NCI-H2196 (cell line): ENCODE measurements around the gene FGGY.
"Not testable (repeated sequence)": the region's sequence is repeated elsewhere in the genome, so short reads cannot be mapped to it uniquely, and the experiment has no call there.

ENCODE experiments used
- DNase-seq: peaks from one replicate; lab custom pipeline; 2025; ENCODE audit not compliant: unreplicated experiment; lab: John Stamatoyannopoulos, UW

FGGY gene

DNA sequence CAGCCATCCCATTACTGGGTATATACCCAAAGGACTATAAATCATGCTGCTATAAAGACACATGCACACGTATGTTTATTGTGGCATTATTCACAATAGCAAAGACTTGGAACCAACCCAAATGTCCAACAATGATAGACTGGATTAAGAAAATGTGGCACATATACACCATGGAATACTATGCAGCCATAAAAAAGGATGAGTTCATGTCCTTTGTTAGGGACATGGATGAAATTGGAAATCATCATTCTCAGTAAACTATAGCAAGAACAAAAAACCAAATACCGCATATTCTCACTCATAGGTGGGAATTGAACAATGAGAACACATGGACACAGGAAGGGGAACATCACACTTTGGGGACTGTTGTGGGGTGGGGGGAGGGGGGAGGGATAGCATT, 241.6 kb downstream of the FGGY start:
- DNase-seq, result not testable (repeated sequence)

DNA sequence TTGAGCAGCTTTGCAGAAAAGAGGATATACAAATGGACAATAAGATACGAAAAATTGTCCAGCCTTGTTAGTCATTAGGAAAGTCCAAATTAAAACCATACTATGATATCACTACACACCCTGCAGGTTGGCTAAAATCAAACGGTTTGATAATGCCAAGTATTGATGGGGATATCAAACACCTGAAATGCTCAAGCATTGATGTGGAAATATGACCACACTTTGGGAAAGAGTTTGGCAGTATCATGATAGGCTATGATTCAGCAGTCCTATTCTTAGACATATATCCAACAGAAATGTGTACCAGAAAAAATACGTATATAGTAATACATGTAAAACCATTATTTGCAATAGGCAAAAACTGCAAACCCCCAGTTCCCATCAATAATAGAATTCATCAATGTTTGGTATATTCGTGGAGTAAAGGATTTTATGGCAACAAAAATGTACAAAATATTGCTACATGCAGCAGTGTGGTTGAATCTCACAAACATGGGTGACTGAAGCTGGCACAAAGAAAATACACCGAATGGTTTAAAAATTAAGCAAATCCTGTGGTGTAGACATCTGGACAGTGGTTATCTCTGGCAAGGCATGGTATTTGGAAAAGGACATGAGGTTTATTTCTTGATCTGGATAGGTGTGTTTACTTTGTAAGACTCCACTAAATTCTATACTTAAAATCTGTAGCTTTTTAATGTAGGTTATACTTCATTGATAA, 243.2 kb downstream of the FGGY start:
- no peak for DNase-seq

DNA sequence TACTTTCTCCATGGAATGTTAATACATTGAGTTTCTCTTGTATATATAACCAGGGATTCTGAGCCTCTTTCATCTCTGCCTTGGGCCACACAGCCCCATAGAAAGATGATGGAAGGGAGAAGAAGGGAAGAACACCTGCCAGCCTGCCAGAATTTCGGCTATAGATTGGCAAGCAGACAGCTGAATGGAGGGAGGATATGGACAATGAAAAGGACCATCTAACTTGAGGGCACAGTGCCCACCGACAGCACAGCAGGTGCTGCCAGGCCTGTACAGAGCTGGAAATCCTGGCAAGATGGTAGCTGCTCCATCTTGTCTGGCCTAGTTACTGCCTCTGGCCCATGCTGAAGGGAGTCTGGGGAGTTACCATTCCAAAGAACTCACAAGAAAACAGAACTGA, 244.3 kb downstream of the FGGY start:
- DNase-seq, result no peak

DNA sequence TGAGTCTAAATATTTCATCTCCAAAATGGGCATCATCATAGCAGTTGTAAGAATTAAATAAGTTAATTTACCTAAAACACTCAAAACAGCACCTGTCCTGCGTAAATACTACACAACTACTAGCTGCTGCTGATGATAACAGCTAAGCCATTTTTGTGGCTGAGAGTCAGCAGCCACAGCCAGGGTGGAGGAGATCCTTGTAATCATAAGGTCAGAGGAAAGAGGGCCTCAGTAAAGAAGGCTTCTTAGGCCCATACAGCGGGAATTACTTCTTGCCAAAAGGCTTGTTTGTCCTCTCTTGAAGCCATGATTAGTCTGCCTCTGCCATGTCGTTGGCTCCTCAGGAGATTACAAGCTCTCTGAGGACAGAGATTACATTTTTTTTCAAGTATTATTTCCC, 245.0 kb downstream of the FGGY start:
- DNase-seq, result no peak

DNA sequence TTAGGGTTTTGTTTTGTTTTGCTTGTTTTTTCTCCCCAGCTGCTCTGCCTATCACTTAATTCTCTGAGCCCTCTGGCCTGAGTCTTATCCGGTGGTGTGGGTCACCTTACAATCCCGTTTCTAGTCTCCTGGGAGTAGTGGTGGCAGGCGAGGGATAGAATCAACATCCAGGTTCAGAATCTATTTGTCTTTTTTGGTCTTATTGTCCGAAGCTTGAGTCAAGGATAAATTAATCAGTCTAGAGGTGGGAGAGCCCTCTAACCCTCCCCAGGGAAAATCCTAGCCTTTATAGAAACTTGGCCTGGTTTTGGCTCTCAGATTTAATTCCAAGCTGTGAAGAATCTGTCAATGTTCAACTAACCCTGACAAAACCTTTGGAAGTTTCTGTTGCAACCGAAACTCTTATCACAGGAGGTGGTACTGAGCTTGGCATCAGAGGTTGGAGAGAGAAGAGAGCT, 246.3 kb downstream of the FGGY start:
- no peak for DNase-seq

DNA sequence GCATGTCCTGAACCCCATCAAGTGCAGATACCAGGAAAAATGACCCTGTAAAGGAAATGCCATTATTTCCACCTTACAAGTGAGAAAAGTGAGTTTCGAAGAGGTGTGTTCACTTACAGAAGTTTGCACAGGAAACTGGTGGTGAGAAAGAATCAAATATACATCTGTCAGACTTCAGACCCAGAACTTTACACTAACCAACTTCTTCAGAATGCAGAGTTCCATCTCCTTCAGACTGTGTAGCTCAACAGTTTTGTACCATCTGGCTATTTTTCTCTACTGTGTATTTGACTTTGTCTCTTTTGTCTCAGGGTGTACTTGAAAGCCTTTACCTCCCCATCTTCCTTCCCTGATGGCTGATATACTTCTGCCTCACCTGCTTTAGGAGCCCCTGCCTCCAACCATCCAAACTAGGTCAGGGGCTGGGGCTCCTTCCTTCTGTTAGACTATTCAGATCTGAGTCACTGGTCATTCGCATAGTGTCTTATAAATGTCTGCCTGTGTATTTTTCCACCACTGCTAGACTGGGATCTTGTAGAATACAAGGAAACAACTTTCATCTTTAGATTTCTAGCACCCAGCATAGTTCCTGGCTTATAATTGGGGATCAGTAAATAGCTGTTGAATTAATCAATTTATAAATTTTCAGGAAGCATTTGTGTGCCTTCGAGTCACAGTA, 247.9 kb downstream of the FGGY start:
- DNase-seq, result no peak

DNA sequence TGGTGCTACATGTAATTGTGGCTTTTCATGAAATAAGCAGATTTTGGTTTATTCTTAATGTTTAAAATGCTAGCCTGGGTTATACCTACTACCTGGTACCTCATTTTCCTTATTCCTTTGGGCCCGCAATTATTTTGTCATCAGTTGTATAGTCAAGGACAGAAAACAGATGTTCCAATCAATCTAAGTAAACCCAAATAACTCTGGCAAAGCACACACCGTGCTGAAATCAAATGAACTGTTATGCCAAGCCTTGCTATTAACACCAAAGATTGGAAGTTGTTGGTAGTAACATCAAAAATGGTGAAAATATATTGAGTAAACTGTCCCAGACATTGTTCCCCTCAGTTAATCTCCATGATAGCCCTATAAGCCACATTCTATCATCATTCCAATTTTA, 248.9 kb downstream of the FGGY start:
- no peak for DNase-seq

DNA sequence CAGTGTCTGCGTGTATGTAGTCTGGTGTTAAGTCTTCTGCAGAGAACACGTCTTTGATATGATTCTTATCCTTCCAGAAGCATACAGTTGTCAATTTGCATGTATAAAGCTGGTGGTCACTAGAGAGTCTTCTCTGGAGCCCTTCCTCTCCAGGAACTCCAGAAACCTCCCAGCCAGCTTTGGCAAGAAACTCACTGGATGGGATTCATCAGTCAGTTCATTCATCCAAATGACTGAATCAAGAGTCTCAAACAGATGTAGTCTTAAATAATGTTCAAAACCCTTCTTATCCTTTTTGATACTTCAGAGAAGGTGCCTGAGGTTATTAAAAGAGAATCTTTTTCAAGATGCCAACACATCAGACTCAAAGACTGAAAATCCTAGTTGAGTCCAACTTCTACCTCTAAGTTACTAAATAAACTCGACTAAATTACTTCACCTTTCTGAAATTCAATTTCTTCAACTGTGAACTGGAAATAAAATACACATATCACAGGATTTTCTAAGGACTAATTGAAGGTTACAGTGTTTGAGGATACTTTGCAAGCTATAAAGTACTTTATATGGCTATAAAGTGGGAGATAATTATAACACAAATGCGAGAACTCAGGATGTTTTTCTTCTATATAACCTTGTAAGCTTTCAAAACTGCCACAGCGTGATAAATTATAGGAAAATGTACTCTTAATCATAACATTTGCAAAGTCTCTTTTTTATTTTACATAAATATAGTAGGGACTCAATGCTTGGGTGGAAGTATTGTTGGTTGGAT, 252.4 kb downstream of the FGGY start:
- DNase-seq, result no peak

DNA sequence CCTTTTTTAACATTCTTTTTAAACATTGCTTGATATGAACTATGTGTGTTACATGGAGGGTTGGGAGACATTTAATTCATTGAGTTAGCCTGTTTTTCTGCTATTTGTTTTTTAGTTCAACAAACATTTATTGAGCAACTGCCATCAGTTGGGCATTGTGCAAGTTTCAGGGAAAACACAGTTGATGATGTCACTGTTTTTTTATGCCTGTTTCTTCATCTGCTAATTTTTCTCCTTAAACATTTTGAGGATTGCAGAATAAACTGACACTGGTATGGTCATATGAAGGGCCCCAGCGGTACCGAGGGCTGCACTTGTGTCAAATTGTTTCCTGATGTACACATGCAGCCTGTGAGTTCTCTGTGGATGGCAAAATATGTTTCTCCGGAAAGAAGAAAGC, 253.0 kb downstream of the FGGY start:
- no peak for DNase-seq

DNA sequence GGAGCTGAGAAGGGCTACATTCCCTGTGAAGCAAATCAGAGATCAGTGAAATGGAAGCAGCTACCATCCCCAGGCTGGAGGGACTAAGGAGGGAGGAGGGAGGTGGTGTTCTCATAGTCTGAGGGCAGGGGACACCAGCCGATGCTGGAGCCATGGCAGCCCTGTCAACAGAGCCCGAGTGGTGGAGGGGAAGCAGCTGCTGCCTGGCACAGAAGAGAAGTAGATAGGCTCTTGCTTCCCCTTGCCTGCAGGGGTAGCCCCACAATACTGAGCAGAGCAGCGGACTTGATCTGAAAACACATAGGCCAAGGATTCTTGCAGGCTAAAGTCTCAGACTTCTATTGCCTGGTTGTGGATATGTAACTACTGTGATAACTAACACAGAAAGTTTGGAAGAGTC, 255.1 kb downstream of the FGGY start:
- no peak for DNase-seq

DNA sequence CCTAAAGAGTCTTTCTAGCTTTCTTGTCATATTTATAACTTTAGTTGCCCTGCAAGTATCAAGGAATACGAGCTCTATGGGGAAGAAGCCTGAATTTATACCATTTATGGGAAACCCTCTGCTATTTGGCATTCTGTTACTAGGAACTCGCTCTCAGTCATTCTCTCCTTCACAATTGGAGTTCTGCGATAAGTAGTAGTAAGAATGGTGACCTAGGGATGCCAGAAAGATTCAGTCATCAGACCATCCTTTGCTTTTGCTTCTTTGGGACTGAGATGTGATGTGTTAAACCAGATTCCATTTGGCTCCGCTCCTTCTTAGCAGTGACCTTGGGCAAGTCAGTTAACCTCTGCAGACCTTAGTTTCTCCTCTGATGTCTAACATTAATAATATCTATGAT, 256.5 kb downstream of the FGGY start:
- DNase-seq, result no peak

DNA sequence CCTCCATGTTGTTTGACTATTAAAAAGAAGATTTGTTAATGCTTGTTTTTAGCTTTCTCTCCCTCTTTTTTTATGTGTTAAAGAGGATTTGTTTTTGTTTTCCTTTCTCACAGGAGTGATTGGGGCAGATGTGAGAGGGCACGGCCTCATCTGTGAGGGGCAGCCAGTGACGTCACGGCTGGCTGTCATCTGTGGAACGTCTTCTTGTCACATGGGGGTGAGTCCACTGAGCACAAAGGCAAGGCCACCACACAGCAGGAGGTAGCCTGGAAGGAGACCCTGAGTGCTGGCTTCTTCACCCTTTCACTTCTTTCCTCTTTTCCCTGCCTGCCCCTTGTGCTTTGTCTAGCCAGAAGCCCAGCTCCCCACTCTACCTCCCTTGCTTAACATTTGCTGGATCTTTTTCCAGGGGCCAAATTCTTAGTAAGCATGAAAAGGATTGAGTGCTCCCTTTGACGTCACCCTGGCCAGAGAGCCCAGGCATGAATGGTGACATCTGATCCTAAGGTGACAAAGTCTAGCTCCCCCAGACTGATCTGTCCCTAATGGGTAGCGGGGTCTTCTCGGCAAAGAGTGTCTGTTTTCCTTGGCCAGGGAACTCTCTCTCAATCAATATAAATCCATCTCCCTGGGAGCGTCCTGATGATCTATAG, 257.2 kb downstream of the FGGY start:
- no peak for DNase-seq

DNA sequence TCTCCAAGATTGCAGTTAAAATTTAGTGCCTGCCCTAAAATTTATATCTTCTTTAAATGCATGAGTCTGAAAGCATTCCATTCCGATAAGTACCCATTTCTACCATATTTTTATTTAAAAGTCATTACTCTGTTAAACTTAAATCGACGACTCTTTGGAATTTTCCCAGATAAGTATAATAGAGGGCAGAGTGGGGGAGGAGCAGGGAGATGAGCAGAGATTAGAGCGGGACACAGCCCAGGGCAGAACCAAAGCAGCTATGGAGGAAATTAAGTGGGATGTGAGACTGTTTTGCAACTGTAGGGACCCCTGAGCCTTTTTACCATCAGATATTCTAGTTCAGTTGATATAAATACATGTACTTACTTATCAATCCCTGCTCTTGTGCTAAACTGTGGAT, 257.9 kb downstream of the FGGY start:
- DNase-seq, result no peak

DNA sequence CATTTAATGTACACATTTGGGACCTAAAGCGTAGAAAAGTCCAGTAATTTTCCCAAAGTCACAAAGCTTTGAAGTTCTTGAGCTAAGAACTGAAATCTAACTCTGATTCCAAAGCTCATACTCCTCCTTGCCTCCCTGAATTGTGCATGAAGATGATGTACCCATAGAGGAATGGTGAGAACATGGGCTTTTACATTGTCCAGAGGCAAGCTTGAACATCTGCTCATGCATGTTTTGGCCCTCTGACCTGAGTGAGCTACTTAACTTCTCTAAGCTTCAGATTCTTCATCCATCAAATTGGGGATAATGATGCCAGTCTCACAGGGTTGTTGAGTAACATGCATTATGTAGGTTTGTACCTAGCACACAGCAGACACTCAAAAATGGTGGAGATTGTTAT, 259.5 kb downstream of the FGGY start:
- DNase-seq, result no peak

DNA sequence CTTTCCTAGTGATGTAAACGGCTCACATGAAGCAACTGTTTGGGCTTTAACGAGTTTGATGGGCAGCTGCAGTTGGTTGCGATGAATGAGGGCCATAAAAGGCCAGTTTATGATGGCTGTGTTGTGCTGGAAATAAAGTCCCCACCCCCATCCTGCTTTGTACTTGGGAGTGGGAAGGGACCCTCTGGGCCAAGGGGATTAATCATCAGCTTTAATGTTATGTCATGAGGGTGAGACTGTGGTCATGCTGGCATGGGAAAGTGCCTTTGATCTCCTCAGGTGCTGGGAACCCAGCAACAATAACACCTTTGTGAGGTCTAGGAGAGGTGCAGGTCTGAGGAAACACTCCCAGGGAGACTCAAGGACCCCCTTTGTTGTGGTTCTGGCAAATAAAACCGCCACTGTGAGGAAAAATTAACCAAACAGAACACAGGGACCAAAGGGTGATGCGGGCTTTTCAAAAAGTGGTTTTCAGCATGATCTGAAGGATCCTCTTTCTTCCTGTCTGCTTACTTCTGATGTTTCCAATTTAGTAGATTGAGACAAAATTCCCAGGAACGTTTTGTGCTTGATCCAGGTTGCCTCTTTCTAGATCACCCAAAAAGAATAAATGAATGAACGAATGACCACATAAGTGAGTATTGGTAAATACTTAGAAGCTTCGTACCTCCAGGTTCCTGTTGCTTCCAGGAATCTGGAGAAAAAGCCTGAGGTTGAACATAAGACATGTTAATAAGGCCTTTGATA, 260.1 kb downstream of the FGGY start:
- no peak for DNase-seq

DNA sequence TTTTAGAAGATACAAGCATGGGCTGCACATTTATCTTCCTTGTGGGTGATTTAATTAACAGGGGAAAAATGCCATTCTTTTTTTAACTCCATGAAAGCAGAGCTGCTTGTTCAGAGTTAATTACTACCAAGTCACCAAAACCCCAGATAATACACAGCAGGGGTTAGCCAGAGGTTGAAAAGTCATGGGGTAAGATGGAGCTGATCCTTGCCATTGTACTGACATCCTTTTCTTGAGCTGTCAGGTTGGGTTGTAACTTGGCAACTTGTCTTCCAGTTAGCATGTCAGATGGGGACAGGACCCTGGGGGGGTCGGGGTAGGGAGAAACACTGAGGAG, 260.6 kb downstream of the FGGY start:
- no peak for DNase-seq

DNA sequence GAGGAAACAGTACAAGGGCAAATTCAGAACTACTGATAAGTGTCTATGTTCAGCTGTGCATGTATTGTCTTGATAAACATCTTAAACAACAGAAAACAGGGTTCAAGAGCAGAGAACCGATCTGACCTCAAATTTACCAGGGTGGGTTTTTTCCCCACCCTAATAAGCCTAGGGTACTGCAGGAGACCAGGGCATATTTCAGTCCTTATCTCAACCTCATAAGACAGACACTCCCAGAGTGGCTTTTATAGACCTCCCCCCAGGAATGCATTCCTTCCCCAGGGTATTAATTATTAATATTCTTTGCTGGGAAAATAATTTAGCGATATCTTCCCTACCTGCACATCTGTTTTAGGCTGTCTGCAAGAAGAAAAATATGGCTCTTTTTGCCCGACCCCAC, 261.7 kb downstream of the FGGY start:
- not testable (repeated sequence) for DNase-seq

DNA sequence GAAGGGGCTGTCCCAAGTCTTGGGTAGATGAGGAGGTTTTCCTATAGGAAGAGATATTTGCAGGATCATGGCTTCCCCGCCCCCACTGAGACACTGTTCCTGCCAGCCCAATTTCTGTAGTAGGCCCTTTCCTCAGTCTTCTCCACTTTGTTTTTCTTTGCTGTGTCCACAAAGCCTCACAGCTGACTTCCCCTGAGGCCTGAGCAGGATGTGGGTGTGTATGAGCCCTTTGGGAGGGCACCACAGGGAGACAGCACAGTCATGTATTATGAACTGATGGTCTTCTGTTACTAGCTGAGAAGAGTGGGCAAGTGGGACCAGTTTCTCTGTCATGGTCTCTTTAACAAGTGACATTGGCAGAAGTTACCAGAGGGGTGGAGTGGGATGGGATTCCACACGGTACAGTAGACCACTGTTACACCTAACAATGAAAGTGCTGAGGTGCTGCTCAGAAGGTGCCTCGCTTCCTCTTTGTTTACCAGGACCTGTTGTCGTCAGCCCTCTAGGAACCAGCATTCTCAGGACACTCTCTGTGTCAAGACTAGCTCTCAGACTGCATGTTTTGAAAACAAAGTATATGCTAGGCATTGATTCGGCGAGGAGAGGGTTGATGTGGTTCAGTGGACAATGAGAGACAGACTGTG, 264.0 kb downstream of the FGGY start:
- DNase-seq, result no peak

DNA sequence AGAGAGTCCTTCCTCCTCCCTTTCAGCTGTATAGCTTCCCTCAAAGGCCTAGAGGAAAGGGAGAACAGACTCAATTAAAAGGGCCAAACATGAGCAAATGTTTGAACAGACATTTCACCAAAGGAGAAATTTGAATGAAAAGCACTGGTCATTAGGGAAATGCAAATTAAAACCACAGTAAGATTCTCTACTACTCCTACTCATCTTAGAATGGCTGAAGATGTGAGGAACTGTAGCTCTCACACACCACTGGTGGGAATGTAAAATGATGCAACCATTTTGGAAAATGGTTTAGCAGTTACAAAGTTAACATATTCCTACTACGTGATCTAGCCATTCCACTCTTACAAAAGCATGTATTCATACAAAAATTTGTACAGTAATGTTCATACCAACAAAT, 264.9 kb downstream of the FGGY start:
- DNase-seq, result no peak

DNA sequence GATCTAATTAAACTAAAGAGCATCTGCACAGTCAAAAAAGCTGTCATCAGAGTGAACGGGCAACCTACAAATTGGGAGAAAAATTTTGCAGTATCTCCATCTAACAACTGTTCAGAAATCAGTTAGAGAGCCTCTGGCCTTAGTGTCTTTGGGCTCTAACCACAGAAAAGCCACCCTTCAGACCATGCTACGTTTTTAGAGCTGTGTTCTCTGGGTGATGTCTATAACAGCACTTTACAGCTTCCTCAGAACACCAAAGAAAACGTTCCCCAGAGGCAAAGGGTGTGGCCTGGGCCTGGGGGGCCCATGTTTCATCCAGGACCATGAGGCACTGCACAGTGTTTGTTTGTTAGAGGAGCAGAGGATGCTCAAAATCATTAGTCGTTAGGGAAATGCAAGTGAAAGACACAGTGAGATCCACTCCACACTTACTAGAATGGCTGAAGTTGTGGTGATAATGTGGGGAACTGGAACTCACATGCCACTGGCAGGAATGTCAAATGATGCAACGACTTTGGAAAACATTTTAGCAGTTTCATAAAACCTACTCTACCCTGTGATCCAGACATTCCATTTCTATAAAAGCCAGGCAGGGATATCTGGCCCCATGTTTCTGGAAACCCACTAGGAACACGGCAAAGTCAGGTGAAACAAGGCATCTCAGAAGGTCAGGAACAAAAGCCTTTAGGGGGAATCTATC, 267.4 kb downstream of the FGGY start:
- no peak for DNase-seq
